A549 (cell line): Measurements from ENCODE around the gene P2RY14. TPM values are rescaled to one million over a fixed set of nuclear protein-coding genes. Genes with fewer than 3 reads are reported as not detected.

ENCODE experiments used
- ATAC-seq, 2 experiments: fragments of 200-7000 bp in 1 of 2; fragments of >200 bp in 1 of 2; cut with Nextera tagmentation in 1 of 2; cut with Tn5 transposase in 1 of 2; 3 replicates each; pipeline versions ENCODE4 v1.8.0 to v1.9.1; 2018 to 2020; ENCODE audit warnings: mild to moderate bottlenecking in 1 of 2, moderate library complexity in 1 of 2
- CTCF ChIA-PET: fragments of 300-600 bp; sonication (Branson Sonifier 250); formaldehyde crosslinking; extraction: SDS; loops from one replicate; lab custom pipeline; 2021; ENCODE audit warnings: antibody characterized with exemption, inconsistent platforms; lab: Yijun Ruan, JAX
- POLR2A ChIA-PET: fragments of 350-600 bp; formaldehyde crosslinking; extraction: SDS; loops from one replicate; lab custom pipeline; 2021; ENCODE audit warnings: antibody characterized with exemption, inconsistent platforms; lab: Yijun Ruan, JAX
- DNase-seq, 2 experiments: peaks; one replicate each; pipeline versions ENCODE4 v3.0.0 to v3.0.0-alpha.2; 2011 to 2016; ENCODE audit warnings: low read depth in 1 of 2, low spot score in 1 of 2
- FAIRE-seq: peaks from 2 replicates; lab custom pipeline; 2011; peaks lifted over from hg19 to GRCh38; lab: Jason Lieb, UNC
- H3K27ac ChIP-seq, 2 experiments: fragments of >200 bp; sonication (Bioruptor Twin); formaldehyde crosslinking; 3 replicates each; pipeline ENCODE4 v1.5.1; 2016 to 2017
- H3K4me1 ChIP-seq: fragments of >200 bp; sonication (Bioruptor Twin); formaldehyde crosslinking; 3 replicates; pipeline ENCODE4 v1.6.1; 2016
- H3K4me2 ChIP-seq: fragments of >200 bp; sonication (Bioruptor Twin); formaldehyde crosslinking; 3 replicates; pipeline ENCODE4 v1.6.1; 2016
- H3K4me3 ChIP-seq: fragments of >200 bp; sonication (Bioruptor Twin); formaldehyde crosslinking; 3 replicates; pipeline ENCODE4 v1.5.1; 2016
- H3K9me3 ChIP-seq: fragments of >200 bp; sonication (Bioruptor Twin); formaldehyde crosslinking; 3 replicates; pipeline ENCODE4 v1.6.1; 2016
- BHLHE40 ChIP-seq: IDR thresholded peaks from 2 replicates; pipeline ENCODE4 v1.6.1; 2012; ENCODE audit warnings: low read depth, low read length, inconsistent platforms
- CBX8 ChIP-seq: fragments of 200-600 bp; sonication (generic); IDR thresholded peaks from 2 replicates; pipeline ENCODE4 v1.6.1; 2016
- CHD2 ChIP-seq: fragments of 150-350 bp; IDR thresholded peaks from 2 replicates; pipeline ENCODE4 v1.6.1; 2014; ENCODE audit warnings: low read length; ENCODE audit not compliant: partially characterized antibody
- FOSB ChIP-seq: fragments of 250-450 bp; sonication (Bioruptor Pico); IDR thresholded peaks from 2 replicates; pipeline ENCODE4 v1.5.0; 2020; ENCODE audit warnings: mild to moderate bottlenecking, moderate library complexity
- FOSL2 ChIP-seq, 2 experiments: fragments of 450-650 bp in 1 of 2; fragments of >200 bp in 1 of 2; sonication (Bioruptor Twin) in 1 of 2; formaldehyde crosslinking; IDR thresholded peaks; 2 replicates each; pipeline versions ENCODE4 v1.5.0 to v1.6.1; 2016 to 2020; ENCODE audit warnings: mild to moderate bottlenecking in 1 of 2, moderate library complexity in 1 of 2
- HDAC2 ChIP-seq: fragments of 200-600 bp; sonication (generic); IDR thresholded peaks from 2 replicates; pipeline ENCODE4 v1.6.1; 2016
- HOXA7 ChIP-seq: fragments of 250-450 bp; sonication (Bioruptor Pico); IDR thresholded peaks from 2 replicates; pipeline ENCODE4 v1.5.0; 2020; ENCODE audit warnings: mild to moderate bottlenecking, moderate library complexity
- HOXB5 ChIP-seq: fragments of 250-450 bp; sonication (Bioruptor Pico); IDR thresholded peaks from 2 replicates; pipeline ENCODE4 v1.5.0; 2020; ENCODE audit warnings: mild to moderate bottlenecking, moderate library complexity
- JUN ChIP-seq, 2 experiments: fragments of >200 bp; sonication (Bioruptor Twin); formaldehyde crosslinking; IDR thresholded peaks; 2 replicates in 1 of 2; 3 replicates in 1 of 2; pipeline ENCODE4 v1.6.1; 2016 to 2017
- KDM5A ChIP-seq: fragments of 200-600 bp; sonication (generic); IDR thresholded peaks from 2 replicates; pipeline ENCODE4 v1.6.1; 2016; ENCODE audit warnings: antibody characterized with exemption, mild to moderate bottlenecking
- MAFK ChIP-seq: fragments of 450-650 bp; IDR thresholded peaks from 2 replicates; pipeline ENCODE4 v1.6.1; 2014; ENCODE audit not compliant: partially characterized antibody
- MAX ChIP-seq: IDR thresholded peaks from 2 replicates; pipeline ENCODE4 v1.6.1; 2012
- NFE2L2 ChIP-seq: fragments of 150-350 bp; conservative IDR thresholded peaks from 2 replicates; pipeline ENCODE4 v1.6.1; 2014; ENCODE audit warnings: low read length
- PBX3 ChIP-seq: IDR thresholded peaks from 2 replicates; pipeline ENCODE4 v1.6.1; 2012
- POLR2A ChIP-seq: IDR thresholded peaks from 2 replicates; pipeline ENCODE4 v1.6.1; 2012; ENCODE audit warnings: mild to moderate bottlenecking, low read length
- POLR2AphosphoS2 ChIP-seq: conservative IDR thresholded peaks from 2 replicates; pipeline ENCODE4 v1.6.1; 2012; ENCODE audit warnings: low read length, improper control_type of control experiment, inconsistent platforms
- RARB ChIP-seq: fragments of 250-450 bp; sonication (Bioruptor Pico); IDR thresholded peaks from 2 replicates; pipeline ENCODE4 v1.8.0; 2021; ENCODE audit warnings: mild to moderate bottlenecking, moderate library complexity
- RCOR1 ChIP-seq: fragments of 150-350 bp; IDR thresholded peaks from 2 replicates; pipeline ENCODE4 v1.6.1; 2014; ENCODE audit warnings: antibody characterized with exemption, low read length, low read depth
- REST ChIP-seq: fragments of 200-600 bp; sonication (generic); IDR thresholded peaks from 2 replicates; pipeline ENCODE4 v1.6.1; 2016; ENCODE audit warnings: antibody characterized with exemption, mild to moderate bottlenecking, moderate library complexity
- ZNF302 ChIP-seq: fragments of 250-450 bp; sonication (Bioruptor Pico); IDR thresholded peaks from 2 replicates; pipeline ENCODE4 v1.9.0; 2021; ENCODE audit warnings: inconsistent platforms, mild to moderate bottlenecking, moderate library complexity
- ZSCAN20 ChIP-seq: fragments of 250-450 bp; sonication (Bioruptor Pico); IDR thresholded peaks from 2 replicates; pipeline ENCODE4 v1.8.0; 2022; ENCODE audit warnings: mild to moderate bottlenecking, moderate library complexity
- WGBS: methylation state at CpG from one replicate; pipeline ENCODE4 v1.1.6; 2017; ENCODE audit errors: missing lambda C conversion rate; 5-methylcytosine and 5-hydroxymethylcytosine counted together
- polyA plus RNA-seq, 4 experiments: library from polyadenylated mRNA; depleted of rRNA in 3 of 4; stranded (reverse); fragments of >200 nt; fragmentation: RNase III in 1 of 4; extraction: RNeasy Plus Mini Kit Qiagen cat#74134 plus additional on column Dnase treatment in 1 of 4; gene quantifications; 2 replicates in 3 of 4; 3 replicates in 1 of 4; pipeline ENCODE4 v1.2.3, GENCODE V29; 2011 to 2017
- TF ChIP-seq, protein P1 (sequence below): fragments of 250-450 bp; sonication (Bioruptor Pico); IDR thresholded peaks from 2 replicates; pipeline ENCODE4 v1.5.0; 2020; ENCODE audit warnings: low read depth, mild to moderate bottlenecking, moderate library complexity

P2RY14 gene
- polyA plus RNA-seq, 2 of the 4 experiments (the other 2 are of a cell fraction): not detected

- 83% methylated on average over 1 of the region's 1 CpG for WGBS
- DNase-seq: no peak
- no peak overlapping the region for H3K4me2 ChIP-seq
- peaks cover 10% of the 10 kb centered on the region; the same call in 2 of the 3 replicates for H3K4me1 ChIP-seq
- H3K27ac ChIP-seq: no peak overlapping the region
- H3K9me3 ChIP-seq: no peaks in the 10 kb centered on the region
- no peak for ATAC-seq
- POLR2A ChIA-PET: no interaction called here
- CTCF ChIA-PET: interaction anchor here (1.2 kb wide), 1 partner anchor 155 kb away, joined by 3 read pairs; no protein-coding TSS in a partner anchor
- TF ChIP-seq RCOR1 (no peak), HDAC2 (no peak), ZNF302 (CRISPR knock-in tag) (no peak)
- FAIRE-seq: no peak
- no peak overlapping the region for H3K4me3 ChIP-seq
Observed at GRCh38 chr3:151322511-151322910, 44.2 kb upstream of the P2RY14 start.

- ATAC-seq: no peak
- CTCF ChIA-PET: interaction anchor here (1.1 to 1.3 kb wide), 3 partner anchors 16 to 94 kb away, joined by 3 read pairs; no protein-coding TSS in a partner anchor
- no peak overlapping the region for H3K4me2 ChIP-seq
Observed at GRCh38 chr3:151321526-151321925, 43.2 kb upstream of the P2RY14 start.

GRCh38 chr3:151320131-151320530 lies 41.8 kb upstream of the P2RY14 start:
- CTCF ChIA-PET: interaction anchor here (1.2 kb wide), 1 partner anchor 16 kb away, joined by 3 read pairs; no protein-coding TSS in a partner anchor
- no peak overlapping the region for H3K27ac ChIP-seq
- ATAC-seq: no peak
- DNase-seq: no peak
- H3K9me3 ChIP-seq: no peaks in the 10 kb centered on the region
- H3K4me1 ChIP-seq: peaks cover 20% of the 10 kb centered on the region; the same call in 2 of the 3 replicates
- no peak for TF ChIP-seq MAFK
- TF ChIP-seq FOSL2 (IDR thresholded peaks at IDR 0.05): no peak
- no peak for TF ChIP-seq FOSL2 (CRISPR knock-in tag; IDR thresholded peaks at IDR 0.05)
- TF ChIP-seq BHLHE40: no peak
- TF ChIP-seq ZNF302 (CRISPR knock-in tag): no peak
- no peak for TF ChIP-seq HOXB5 (CRISPR knock-in tag)
- TF ChIP-seq RARB (CRISPR knock-in tag): no peak
- no peak for TF ChIP-seq MAX
- TF ChIP-seq REST: no peak
- H3K4me2 ChIP-seq: no peak overlapping the region
- no peak for FAIRE-seq
- WGBS: 68% methylated on average over 2 of the region's 2 CpGs
- no peak overlapping the region for H3K4me3 ChIP-seq
- POLR2A ChIA-PET: no interaction called here

More at GRCh38 chr3:151321526-151321925, 43.2 kb upstream of the P2RY14 start:
- 64% methylated on average over 1 of the region's 1 CpG for WGBS
- DNase-seq: no peak
- POLR2A ChIA-PET: no interaction called here
- H3K27ac ChIP-seq: no peak overlapping the region
- TF ChIP-seq ZSCAN20 (no peak), POLR2A (no peak), NFE2L2 (no peak)
- no peak overlapping the region for H3K4me3 ChIP-seq
- H3K4me1 ChIP-seq: peaks cover 17% of the 10 kb centered on the region; the same call in 2 of the 3 replicates
- no peak for FAIRE-seq
- H3K9me3 ChIP-seq: no peaks in the 10 kb centered on the region

- no peak for DNase-seq
- CTCF ChIA-PET: interaction anchor here (0.9 kb wide), 2 partner anchors 23 to 28 kb away, joined by 3 to 4 read pairs; no protein-coding TSS in a partner anchor
- no peak for FAIRE-seq
- POLR2A ChIA-PET: no interaction called here
- ATAC-seq: no peak
- Histone ChIP-seq H3K4me2 (no peak overlapping the region), H3K4me3 (no peak overlapping the region), H3K27ac (no peak overlapping the region), H3K4me1 (peaks cover 20% of the 10 kb centered on the region; the same call in 2 of the 3 replicates), H3K9me3 (no peaks in the 10 kb centered on the region)
- 79% methylated on average over 4 of the region's 4 CpGs for WGBS
- TF ChIP-seq CBX8 (no peak), JUN (IDR thresholded peaks at IDR 0.05) (no peak), POLR2AphosphoS2 (no peak), FOSB (CRISPR knock-in tag) (no peak), ZNF302 (CRISPR knock-in tag) (no peak), HOXA7 (no peak), KDM5A (no peak), PBX3 (no peak), REST (no peak), CHD2 (no peak)
- TF ChIP-seq, protein P1, sequence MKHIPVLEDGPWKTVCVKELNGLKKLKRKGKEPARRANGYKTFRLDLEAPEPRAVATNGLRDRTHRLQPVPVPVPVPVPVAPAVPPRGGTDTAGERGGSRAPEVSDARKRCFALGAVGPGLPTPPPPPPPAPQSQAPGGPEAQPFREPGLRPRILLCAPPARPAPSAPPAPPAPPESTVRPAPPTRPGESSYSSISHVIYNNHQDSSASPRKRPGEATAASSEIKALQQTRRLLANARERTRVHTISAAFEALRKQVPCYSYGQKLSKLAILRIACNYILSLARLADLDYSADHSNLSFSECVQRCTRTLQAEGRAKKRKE (CRISPR knock-in tag): no peak
Observed at GRCh38 chr3:151319628-151320027, 41.3 kb upstream of the P2RY14 start.
